PC-3 (cell line): Measurements from ENCODE around the gene METAP2. TPM values are rescaled to one million over a fixed set of nuclear protein-coding genes. Genes with fewer than 3 reads are reported as not detected.

Source experiments
- ATAC-seq: fragments of 200-7000 bp; cut with Tn5 transposase; 2 replicates; pipeline ENCODE4 v1.9.1; 2020; ENCODE audit warnings: mild to moderate bottlenecking, moderate library complexity
- BruUV-seq: library from RNA; stranded (reverse); fragments of 400-500 nt; replicated peaks from 2 replicates; lab custom pipeline; 2021; lab: Mats Ljungman, UMichigan
- CTCF ChIA-PET: fragments of 300-600 bp; sonication (Branson Sonifier 250); formaldehyde crosslinking; loops from one replicate; lab custom pipeline; 2022; ENCODE audit warnings: antibody characterized with exemption; lab: Charles Lee
- POLR2A ChIA-PET: fragments of 300-600 bp; sonication (Branson Sonifier 250); formaldehyde crosslinking; loops from one replicate; lab custom pipeline; 2022; ENCODE audit warnings: antibody characterized with exemption; ENCODE audit not compliant: unreplicated experiment; lab: Charles Lee
- DNase-seq: peaks from one replicate; pipeline ENCODE4 v3.0.0-alpha.2; 2015
- H2AFZ ChIP-seq: fragments of 300-600 bp; sonication (generic); 2 replicates; pipeline ENCODE4 v1.6.0; 2016; ENCODE audit warnings: antibody characterized with exemption, low read length
- H3F3A ChIP-seq: fragments of 300-600 bp; sonication (generic); one replicate; pipeline ENCODE4 v1.6.0; 2017; ENCODE audit warnings: antibody characterized with exemption, low read length, control low read depth, mild to moderate bottlenecking; ENCODE audit not compliant: unreplicated experiment
- H3K27ac ChIP-seq: fragments of 300-600 bp; sonication (generic); 2 replicates; pipeline ENCODE4 v1.5.1; 2016; ENCODE audit warnings: mild to moderate bottlenecking, low read length
- H3K27me3 ChIP-seq: fragments of 300-600 bp; sonication (generic); 2 replicates; pipeline ENCODE4 v1.6.1; 2016; ENCODE audit warnings: low read length, mixed read lengths
- H3K36me3 ChIP-seq: fragments of 300-600 bp; sonication (generic); 2 replicates; pipeline ENCODE4 v1.6.1; 2016; ENCODE audit warnings: low read depth, mixed run types, low read length, mixed read lengths
- H3K4me1 ChIP-seq: fragments of 300-600 bp; sonication (generic); 2 replicates; pipeline ENCODE4 v1.5.1; 2016; ENCODE audit warnings: low read length; ENCODE audit not compliant: insufficient read depth
- H3K4me2 ChIP-seq: fragments of 300-600 bp; sonication (generic); 2 replicates; pipeline ENCODE4 v1.6.0; 2016; ENCODE audit warnings: low read length
- H3K4me3 ChIP-seq: fragments of 300-600 bp; sonication (generic); 2 replicates; pipeline ENCODE4 v1.5.1; 2016; ENCODE audit warnings: mild to moderate bottlenecking, low read length, mixed read lengths
- H3K79me2 ChIP-seq: fragments of 300-600 bp; sonication (generic); 2 replicates; pipeline ENCODE4 v1.6.1; 2017; ENCODE audit warnings: low read length, mixed read lengths
- H3K9ac ChIP-seq: fragments of 300-600 bp; sonication (generic); 2 replicates; pipeline ENCODE4 v1.6.0; 2016; ENCODE audit warnings: mild to moderate bottlenecking, low read length
- H3K9me2 ChIP-seq: fragments of 300-600 bp; sonication (generic); replicated peaks from 2 replicates; pipeline ENCODE4 v1.6.1; 2016; ENCODE audit warnings: mixed run types, low read length, mixed read lengths
- H3K9me3 ChIP-seq: fragments of 300-600 bp; sonication (generic); 2 replicates; pipeline ENCODE4 v1.6.1; 2016; ENCODE audit warnings: low read length, mixed read lengths
- H4K20me1 ChIP-seq: fragments of 300-600 bp; sonication (generic); 2 replicates; pipeline ENCODE4 v1.6.1; 2016; ENCODE audit warnings: low read length, mixed read lengths
- CTCF ChIP-seq: fragments of 300-600 bp; sonication (generic); conservative IDR thresholded peaks from 2 replicates; pipeline ENCODE4 v1.5.1; 2017; ENCODE audit warnings: antibody characterized with exemption, low read depth, mild to moderate bottlenecking, low read length
- EZH2 ChIP-seq: fragments of 300-600 bp; sonication (generic); IDR thresholded peaks from one replicate; pipeline ENCODE4 v1.6.1; 2017; ENCODE audit warnings: antibody characterized with exemption, mild to moderate bottlenecking, low read length; ENCODE audit not compliant: unreplicated experiment
- EZH2phosphoT487 ChIP-seq: fragments of 300-600 bp; sonication (generic); IDR thresholded peaks from 2 replicates; pipeline ENCODE4 v1.6.1; 2018; ENCODE audit warnings: mild to moderate bottlenecking, antibody characterized with exemption, low read length, borderline replicate concordance
- intact Hi-C: fragments of 100-400 bp; cut with micrococcal nuclease; formaldehyde crosslinking; loops from 2 replicates; pipeline ENCODE4 v1.9.0; 2023
- total RNA-seq: library from RNA; depleted of rRNA; stranded (reverse); fragments of >200 nt; gene quantifications from 2 replicates; pipeline ENCODE4 v1.2.3, GENCODE V29; 2014

Gene METAP2
- total RNA-seq, 1 experiment from 2014 or later: 79.2 TPM

GRCh38 chr12:95465275-95465674 lies 8.7 kb upstream of the METAP2 start:
- Histone ChIP-seq H3K4me3 (no peak overlapping the region), H3K9ac (no peak overlapping the region), H3K27ac (no peak overlapping the region), H4K20me1 (no peaks in the 10 kb centered on the region), H3K9me2 (no peaks in the 10 kb centered on the region), H3F3A (no peaks in the 10 kb centered on the region), H3K79me2 (no peaks in the 10 kb centered on the region), H2AFZ (no peak overlapping the region), H3K4me2 (no peak overlapping the region), H3K4me1 (peaks cover 6% of the 10 kb centered on the region), H3K27me3 (no peaks in the 10 kb centered on the region), H3K9me3 (no peaks in the 10 kb centered on the region), H3K36me3 (no peaks in the 10 kb centered on the region)
- ChIA-PET CTCF (no interaction called here), POLR2A (no interaction called here)
- no peak for TF ChIP-seq EZH2
- no peak for TF ChIP-seq CTCF
- TF ChIP-seq EZH2phosphoT487: no peak
- intact Hi-C loops: no loop called here
- no peak for DNase-seq
- no peak for ATAC-seq
- no TSS peak for BruUV-seq

GRCh38 chr12:95470300-95470699 lies 3.7 kb upstream of the METAP2 start:
- POLR2A ChIA-PET: no interaction called here

More at GRCh38 chr12:95470300-95470699, 3.7 kb upstream of the METAP2 start:
- Histone ChIP-seq H3K4me2 (peak overlapping the region; percentile 22), H3K9me2 (no peaks in the 10 kb centered on the region), H3F3A (no peaks in the 10 kb centered on the region), H3K27me3 (no peaks in the 10 kb centered on the region), H2AFZ (no peak overlapping the region), H3K36me3 (no peaks in the 10 kb centered on the region), H3K4me1 (peaks cover 14% of the 10 kb centered on the region), H3K27ac (no peak overlapping the region; the same call in 1 of the 2 replicates), H3K9ac (no peak overlapping the region), H3K79me2 (peaks cover 14% of the 10 kb centered on the region), H3K9me3 (no peaks in the 10 kb centered on the region), H4K20me1 (peaks cover 7% of the 10 kb centered on the region), H3K4me3 (no peak overlapping the region)
- BruUV-seq: no TSS peak
- TF ChIP-seq EZH2 (no peak), CTCF (no peak), EZH2phosphoT487 (no peak)
- intact Hi-C loops: loop anchor here (5.0 kb wide), 2 partner anchors 133 to 468 kb away; partner anchors contain the start of gene NDUFA12
- CTCF ChIA-PET: no interaction called here
- DNase-seq: peak; percentile 67
- ATAC-seq: no peak
